HPDE6-E6E7 (cell line): ENCODE results near the gene THTPA.

ENCODE experiments used
- DNase-seq: peaks from one replicate; pipeline ENCODE4 v3.0.0; 2011; ENCODE audit warnings: missing footprints; ENCODE audit errors: extremely low spot score

THTPA gene

GRCh38 chr14:23551266-23552028, 4.6 kb upstream of the THTPA start, which contains the start of gene ZFHX2:
ZFHX2 (minus strand) TSS chr14:23551765; CDS start chr14:23535325, 16,440 bp downstream.
- peak; percentile 69 for DNase-seq

- no peak for DNase-seq
Measured at GRCh38 chr14:23555533-23555881, 564 bp upstream of the THTPA start.

GRCh38 chr14:23556700-23557440, 799 bp downstream of the THTPA start:
- no peak for DNase-seq

- DNase-seq, result no peak
Measured at GRCh38 chr14:23557521-23557920, 1.4 kb downstream of the THTPA start.

GRCh38 chr14:23557946-23558345, 1.9 kb downstream of the THTPA start:
- no peak for DNase-seq

- no peak for DNase-seq
Measured at GRCh38 chr14:23558346-23559009, 2.4 kb downstream of the THTPA start.

- peak; percentile 49 for DNase-seq
Measured at GRCh38 chr14:23559010-23559925, 3.2 kb downstream of the THTPA start.

GRCh38 chr14:23559926-23560520, 4.0 kb downstream of the THTPA start:
- DNase-seq, result no peak

- no peak for DNase-seq
Measured at GRCh38 chr14:23561259-23561658, 5.2 kb downstream of the THTPA start.

GRCh38 chr14:23561873-23562821, 6.1 kb downstream of the THTPA start:
- DNase-seq, result no peak

GRCh38 chr14:23562822-23563472, 6.9 kb downstream of the THTPA start:
- no peak for DNase-seq

- no peak for DNase-seq
Measured at GRCh38 chr14:23563473-23564180, 7.6 kb downstream of the THTPA start.

- DNase-seq, result no peak
Measured at GRCh38 chr14:23564181-23564812, 8.2 kb downstream of the THTPA start.

GRCh38 chr14:23564876-23565275, 8.8 kb downstream of the THTPA start:
- no peak for DNase-seq

- no peak for DNase-seq
Measured at GRCh38 chr14:23565626-23566025, 9.6 kb downstream of the THTPA start.

GRCh38 chr14:23566112-23566777, 10.2 kb downstream of the THTPA start:
- DNase-seq, result no peak

GRCh38 chr14:23566778-23567185, 10.7 kb downstream of the THTPA start:
- DNase-seq, result no peak
